Activated naive CD8-positive, alpha-beta T cell treated with anti-CD3 and anti-CD28 coated beads, Interleukin-2, amount 10 ng/mL, durations not matched to agents 7 days and 5 days (primary cell): ENCODE measurements around the gene DLEC1. TPM values are rescaled to one million over a fixed set of nuclear protein-coding genes. Genes with fewer than 3 reads are reported as not detected.

Experiments
- ATAC-seq: fragments of 150-1000 bp; cut with Tn5 transposase; one replicate; pipeline ENCODE4 v1.10.0; 2021; ENCODE audit warnings: low read depth, moderate library complexity
- POLR2A ChIA-PET: fragments of 350-600 bp; sonication (Branson Sonifier 250); formaldehyde crosslinking; loops from one replicate; lab custom pipeline; 2021; ENCODE audit warnings: antibody characterized with exemption; lab: Charles Lee
- DNase-seq: peaks from one replicate; pipeline ENCODE4 v3.0.0; 2021
- H3K27ac Mint-ChIP-seq: one replicate; pipeline ENCODE4 v1.8.0; 2022; ENCODE audit warnings: mild to moderate bottlenecking, mixed read lengths
- H3K27me3 Mint-ChIP-seq: one replicate; pipeline ENCODE4 v1.8.0; 2022; ENCODE audit warnings: mild to moderate bottlenecking, moderate library complexity, mixed read lengths
- H3K36me3 Mint-ChIP-seq: one replicate; pipeline ENCODE4 v1.8.0; 2021; ENCODE audit warnings: mild to moderate bottlenecking, mixed read lengths
- H3K4me1 Mint-ChIP-seq: one replicate; pipeline ENCODE4 v1.8.0; 2021; ENCODE audit warnings: mixed read lengths
- H3K4me3 Mint-ChIP-seq: one replicate; pipeline ENCODE4 v1.8.0; 2022; ENCODE audit warnings: mild to moderate bottlenecking, moderate library complexity, mixed read lengths
- H3K9me3 Mint-ChIP-seq: one replicate; pipeline ENCODE4 v1.8.0; 2021; ENCODE audit warnings: mixed read lengths
- total RNA-seq, 2 experiments: library from RNA; stranded (reverse); gene quantifications; one replicate each; pipeline ENCODE4 v1.2.3, GENCODE V29; 2021

Gene DLEC1
- total RNA-seq, 2 experiments from 2014 or later: 3.2 to 3.7 TPM

DNA sequence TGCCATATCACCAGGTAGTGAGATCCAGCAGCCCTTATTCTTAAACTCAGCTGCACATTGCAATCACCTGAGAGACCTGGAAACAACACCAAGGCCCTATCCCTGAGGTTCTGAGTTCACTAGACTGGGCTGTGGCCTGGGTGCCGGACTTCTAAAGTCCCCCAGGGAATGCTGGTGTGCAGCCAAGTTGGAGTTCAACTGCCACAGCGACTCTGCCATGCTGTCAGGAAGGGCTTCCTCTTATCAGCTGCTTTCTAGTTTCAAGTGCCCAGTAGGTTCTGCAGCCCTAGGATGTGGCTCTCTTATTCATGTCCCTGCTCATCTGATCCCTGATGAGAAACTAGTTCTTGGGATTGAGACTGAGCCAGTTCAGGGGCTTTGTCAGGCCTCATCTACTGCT is 50.2 kb downstream of the DLEC1 start:
- peaks cover 2% of the 10 kb centered on the region for H3K9me3 Mint-ChIP-seq
- H3K4me1 Mint-ChIP-seq: peaks cover 6% of the 10 kb centered on the region
- ATAC-seq: no peak
- H3K27me3 Mint-ChIP-seq: peaks cover 3% of the 10 kb centered on the region
- H3K27ac Mint-ChIP-seq: no peak overlapping the region
- DNase-seq: no peak
- POLR2A ChIA-PET: no interaction called here
- no peak overlapping the region for H3K4me3 Mint-ChIP-seq
- peaks cover 2% of the 10 kb centered on the region for H3K36me3 Mint-ChIP-seq

DNA sequence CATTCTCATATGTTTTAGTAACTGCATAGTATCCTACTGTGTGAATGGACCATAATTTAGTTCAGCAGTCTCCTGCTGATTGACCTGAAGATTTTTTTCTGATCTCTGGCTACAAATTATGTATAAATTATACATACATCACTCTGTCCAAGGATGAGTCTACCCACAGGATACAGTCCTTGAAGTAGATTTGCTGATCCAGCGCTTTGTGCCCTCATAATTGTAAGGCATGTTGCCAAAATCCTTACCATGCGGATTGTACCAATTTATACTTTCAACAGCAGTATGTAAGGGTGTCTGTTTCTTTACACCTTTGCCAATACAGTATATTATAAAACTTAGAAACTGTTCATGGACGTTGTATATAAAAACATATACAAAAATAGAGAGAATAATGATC is 51.4 kb downstream of the DLEC1 start:
- DNase-seq: no peak
- peaks cover 3% of the 10 kb centered on the region for H3K27me3 Mint-ChIP-seq

DNA sequence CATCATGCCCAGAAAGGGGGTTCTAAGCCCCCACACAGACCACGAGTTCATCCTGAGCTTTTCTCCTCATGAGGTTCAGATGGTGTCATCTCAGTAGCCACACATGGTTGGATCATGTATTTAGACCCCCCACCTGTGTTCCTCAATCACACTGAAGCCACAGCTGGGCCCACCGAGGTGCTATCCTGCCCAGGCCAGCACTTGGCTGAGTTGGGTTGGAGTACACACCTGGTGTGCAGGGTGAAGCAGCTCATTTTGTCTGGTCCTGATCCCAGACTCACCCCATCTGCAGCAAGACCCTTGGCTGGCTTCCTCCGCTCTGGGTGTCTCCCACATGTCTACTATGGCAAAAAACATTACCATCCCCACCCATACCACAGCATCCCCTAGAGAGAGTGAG is 56.0 kb downstream of the DLEC1 start:
- Mint-ChIP-seq H3K36me3 (no peaks in the 10 kb centered on the region), H3K27me3 (peaks cover 7% of the 10 kb centered on the region), H3K27ac (no peak overlapping the region), H3K4me3 (no peak overlapping the region), H3K9me3 (no peaks in the 10 kb centered on the region), H3K4me1 (peaks cover 2% of the 10 kb centered on the region)
- ATAC-seq: no peak
- no peak for DNase-seq
- POLR2A ChIA-PET: no interaction called here

More for the DNA sequence above, 51.4 kb downstream of the DLEC1 start:
- H3K27ac Mint-ChIP-seq: no peak overlapping the region
- H3K9me3 Mint-ChIP-seq: no peaks in the 10 kb centered on the region
- H3K4me3 Mint-ChIP-seq: no peak overlapping the region
- H3K36me3 Mint-ChIP-seq: no peaks in the 10 kb centered on the region
- POLR2A ChIA-PET: no interaction called here
- no peak for ATAC-seq
- peaks cover 4% of the 10 kb centered on the region for H3K4me1 Mint-ChIP-seq

DNA sequence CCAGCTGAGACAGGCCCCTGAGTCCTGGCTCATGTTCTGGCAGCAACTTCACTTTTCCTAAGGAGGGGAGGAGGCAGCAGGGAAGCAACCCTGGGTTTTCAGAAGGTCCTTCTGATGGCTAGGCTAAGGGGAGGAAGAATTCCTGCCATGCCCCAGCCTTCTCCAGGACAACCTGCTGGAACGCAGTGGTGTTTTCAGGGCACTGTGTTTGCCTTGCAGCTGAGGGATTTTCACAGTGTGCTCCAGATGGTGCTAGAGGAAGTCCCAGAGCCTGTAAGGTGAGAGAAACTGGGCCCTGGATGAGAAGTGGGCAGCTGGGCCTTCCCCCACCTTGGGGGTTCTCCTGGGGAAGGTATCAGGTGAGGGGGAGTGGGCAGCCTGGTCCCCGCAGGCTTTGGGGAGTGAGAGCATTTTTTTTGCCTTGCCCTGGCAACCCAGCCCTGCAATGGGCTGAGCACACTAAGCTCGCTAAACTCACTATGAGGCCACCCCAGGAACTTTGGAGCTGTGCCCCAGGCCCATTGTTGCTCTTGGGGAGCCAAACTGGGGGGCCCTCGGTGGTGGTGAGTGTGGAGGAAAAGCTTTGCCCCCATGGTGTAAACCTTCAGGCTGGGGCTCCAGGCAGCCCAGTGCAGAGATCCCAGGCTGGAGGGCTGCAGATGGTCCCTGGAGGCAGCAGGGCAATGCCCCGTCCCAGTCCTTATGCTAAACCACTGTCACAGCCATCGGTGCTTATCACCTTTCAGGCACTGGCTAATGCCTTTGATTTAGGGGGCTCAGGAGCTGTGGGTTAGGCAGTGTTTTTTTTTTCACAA is 56.9 kb downstream of the DLEC1 start:
- peaks cover 2% of the 10 kb centered on the region for H3K4me1 Mint-ChIP-seq
- DNase-seq: no peak
- no peaks in the 10 kb centered on the region for H3K9me3 Mint-ChIP-seq
- H3K27ac Mint-ChIP-seq: no peak overlapping the region
- peaks cover 7% of the 10 kb centered on the region for H3K27me3 Mint-ChIP-seq
- H3K36me3 Mint-ChIP-seq: no peaks in the 10 kb centered on the region
- ATAC-seq: no peak
- H3K4me3 Mint-ChIP-seq: no peak overlapping the region
- POLR2A ChIA-PET: no interaction called here

DNA sequence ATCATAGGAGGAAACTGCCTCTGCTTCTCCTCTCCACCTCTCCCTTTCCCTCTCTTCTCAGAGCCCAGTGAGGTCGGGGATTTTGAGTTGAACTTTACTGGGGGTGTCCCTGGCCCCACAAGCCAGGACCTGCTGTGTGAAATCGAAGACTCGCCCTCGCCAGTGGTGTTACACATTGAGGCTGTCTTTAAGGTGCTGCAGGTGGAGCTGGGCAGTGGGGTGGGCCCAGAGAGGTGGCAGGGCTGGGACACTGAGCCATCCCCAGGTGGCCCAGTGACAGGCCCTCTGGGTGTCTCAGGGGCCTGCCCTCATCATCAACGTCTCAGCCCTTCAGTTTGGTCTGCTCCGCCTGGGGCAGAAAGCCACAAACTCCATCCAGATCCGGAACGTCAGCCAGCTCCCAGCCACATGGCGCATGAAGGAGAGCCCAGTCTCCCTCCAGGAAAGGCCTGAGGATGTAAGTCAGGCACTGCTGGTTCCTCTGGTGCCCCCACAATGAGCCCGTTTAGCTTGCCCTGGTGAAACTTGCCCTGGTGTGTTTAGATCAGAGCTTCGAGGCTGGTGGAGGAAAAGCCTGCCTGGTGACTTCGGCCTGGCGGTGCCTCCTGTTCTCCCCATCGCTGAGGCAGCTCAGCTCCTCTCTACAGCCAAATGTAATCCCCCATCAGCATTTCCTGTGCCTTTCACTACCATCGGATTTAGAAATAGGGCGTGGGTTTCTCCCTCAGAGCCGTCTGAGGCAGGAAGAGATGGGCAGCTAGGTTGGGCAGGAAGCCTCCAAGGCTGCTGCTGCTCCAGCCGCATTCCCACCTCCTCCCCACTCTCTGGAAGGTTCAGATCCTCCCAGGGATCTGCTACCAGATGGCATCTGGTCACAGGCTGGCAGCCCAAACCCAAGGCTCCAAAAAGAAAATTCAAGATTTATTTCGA is 58.7 kb downstream of the DLEC1 start:
- H3K9me3 Mint-ChIP-seq: no peaks in the 10 kb centered on the region
- H3K27ac Mint-ChIP-seq: no peak overlapping the region
- ATAC-seq (no peak), DNase-seq (no peak)
- H3K36me3 Mint-ChIP-seq: no peaks in the 10 kb centered on the region
- no peak overlapping the region for H3K4me3 Mint-ChIP-seq
- POLR2A ChIA-PET: no interaction called here
- H3K4me1 Mint-ChIP-seq: peaks cover 2% of the 10 kb centered on the region
- H3K27me3 Mint-ChIP-seq: peaks cover 6% of the 10 kb centered on the region

DNA sequence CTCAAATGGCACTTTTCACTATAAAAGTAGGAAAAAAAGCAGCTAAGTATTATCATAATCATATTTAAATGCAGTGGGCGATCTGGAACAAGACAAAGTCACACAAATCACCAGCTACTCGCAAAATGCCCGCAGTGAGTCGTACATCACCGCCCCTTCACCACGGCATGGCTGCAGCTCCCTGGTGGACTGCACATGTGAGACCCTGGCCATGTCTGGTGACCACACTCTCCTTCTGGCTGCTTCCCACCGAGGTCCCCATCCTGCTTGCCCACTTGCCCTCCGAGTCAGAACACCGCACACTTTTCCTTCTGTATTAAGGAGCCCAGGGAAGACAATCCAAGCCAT is 59.3 kb downstream of the DLEC1 start:
- no peak overlapping the region for H3K27ac Mint-ChIP-seq
- H3K9me3 Mint-ChIP-seq: no peaks in the 10 kb centered on the region
- DNase-seq (no peak), ATAC-seq (no peak)
- peaks cover 2% of the 10 kb centered on the region for H3K4me1 Mint-ChIP-seq
- no peaks in the 10 kb centered on the region for H3K36me3 Mint-ChIP-seq
- no peak overlapping the region for H3K4me3 Mint-ChIP-seq
- H3K27me3 Mint-ChIP-seq: peaks cover 6% of the 10 kb centered on the region
- POLR2A ChIA-PET: no interaction called here

DNA sequence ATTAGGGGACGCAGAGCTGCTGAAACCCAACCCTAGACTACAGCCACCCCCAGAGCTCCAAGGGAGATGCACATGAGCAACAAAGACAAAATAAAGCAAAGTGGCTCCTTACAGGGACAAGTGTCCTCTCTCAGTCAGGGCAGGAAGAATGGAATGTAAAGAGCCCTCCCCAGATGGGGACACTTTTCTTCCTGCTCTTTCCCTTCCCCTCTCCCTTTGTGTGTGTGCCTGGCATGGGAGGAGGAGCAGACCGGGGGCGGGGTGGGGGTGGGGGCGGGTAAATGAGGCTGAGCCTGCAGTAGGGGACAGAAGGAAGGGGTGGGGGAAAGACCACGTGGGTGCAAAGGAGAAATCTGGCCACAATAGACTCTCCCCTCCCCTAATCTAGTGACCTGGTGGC is 60.5 kb downstream of the DLEC1 start:
- H3K27ac Mint-ChIP-seq: no peak overlapping the region
- H3K4me3 Mint-ChIP-seq: no peak overlapping the region
- H3K9me3 Mint-ChIP-seq: no peaks in the 10 kb centered on the region
- peaks cover 2% of the 10 kb centered on the region for H3K4me1 Mint-ChIP-seq
- no peaks in the 10 kb centered on the region for H3K36me3 Mint-ChIP-seq
- H3K27me3 Mint-ChIP-seq: peaks cover 9% of the 10 kb centered on the region
- POLR2A ChIA-PET: no interaction called here
- no peak for DNase-seq
- no peak for ATAC-seq

DNA sequence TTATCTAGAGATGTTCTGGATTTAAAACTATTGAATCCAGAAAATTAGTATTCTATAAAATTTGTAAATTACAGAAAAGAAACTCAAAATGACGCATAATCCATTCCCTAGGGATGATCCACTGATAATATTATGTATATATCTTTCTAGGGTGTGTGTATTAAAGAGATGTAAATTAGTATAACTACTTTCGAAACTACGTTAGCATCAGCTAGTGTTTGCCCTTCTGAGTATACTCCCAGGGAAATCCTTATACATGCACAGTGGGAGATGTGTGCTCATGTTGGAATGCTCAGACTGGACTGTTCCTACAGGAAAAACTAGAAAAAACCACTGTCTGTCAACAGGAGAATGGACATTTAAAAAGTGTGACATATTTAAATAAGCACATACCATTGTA is 61.5 kb downstream of the DLEC1 start:
- peaks cover 2% of the 10 kb centered on the region for H3K4me1 Mint-ChIP-seq
- H3K27me3 Mint-ChIP-seq: peaks cover 15% of the 10 kb centered on the region
- ATAC-seq (no peak), DNase-seq (no peak)
- no peaks in the 10 kb centered on the region for H3K9me3 Mint-ChIP-seq
- POLR2A ChIA-PET: no interaction called here
- no peak overlapping the region for H3K27ac Mint-ChIP-seq
- no peak overlapping the region for H3K4me3 Mint-ChIP-seq
- H3K36me3 Mint-ChIP-seq: no peaks in the 10 kb centered on the region

DNA sequence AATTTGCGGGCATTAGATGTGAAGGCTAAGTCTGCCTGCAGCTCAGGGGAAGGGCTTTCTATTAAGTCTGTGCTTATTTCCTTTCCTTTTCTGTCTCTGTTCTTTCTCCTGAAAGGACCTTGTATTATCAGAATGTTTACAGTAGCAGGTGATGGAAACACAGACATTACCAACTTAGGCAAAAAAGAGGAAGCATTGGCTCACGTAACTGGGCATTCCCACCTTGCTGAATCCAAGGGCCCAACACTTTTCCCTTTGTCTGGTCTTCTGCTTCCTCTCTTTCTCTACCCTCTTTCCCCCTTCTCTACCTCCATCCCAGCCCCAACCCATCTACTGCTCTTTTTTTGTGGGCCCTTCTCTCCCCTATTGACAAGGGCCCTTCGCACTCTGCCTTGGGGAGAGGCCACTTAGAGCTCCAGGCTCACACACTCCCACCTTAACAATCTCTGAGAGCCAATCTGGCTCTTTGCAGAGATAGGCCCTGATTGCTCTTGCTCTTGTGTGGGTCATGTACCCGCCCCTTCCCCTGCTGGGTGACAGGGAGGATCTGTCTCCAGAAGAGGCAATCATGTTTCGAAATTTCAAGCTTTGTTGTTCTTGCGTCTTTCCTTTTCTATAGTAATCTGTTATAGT is 62.9 kb downstream of the DLEC1 start:
- DNase-seq (no peak), ATAC-seq (no peak)
- Mint-ChIP-seq H3K4me1 (peaks cover 2% of the 10 kb centered on the region), H3K27me3 (peaks cover 15% of the 10 kb centered on the region), H3K36me3 (no peaks in the 10 kb centered on the region), H3K27ac (no peak overlapping the region), H3K4me3 (no peak overlapping the region), H3K9me3 (peaks cover 2% of the 10 kb centered on the region)
- POLR2A ChIA-PET: no interaction called here

DNA sequence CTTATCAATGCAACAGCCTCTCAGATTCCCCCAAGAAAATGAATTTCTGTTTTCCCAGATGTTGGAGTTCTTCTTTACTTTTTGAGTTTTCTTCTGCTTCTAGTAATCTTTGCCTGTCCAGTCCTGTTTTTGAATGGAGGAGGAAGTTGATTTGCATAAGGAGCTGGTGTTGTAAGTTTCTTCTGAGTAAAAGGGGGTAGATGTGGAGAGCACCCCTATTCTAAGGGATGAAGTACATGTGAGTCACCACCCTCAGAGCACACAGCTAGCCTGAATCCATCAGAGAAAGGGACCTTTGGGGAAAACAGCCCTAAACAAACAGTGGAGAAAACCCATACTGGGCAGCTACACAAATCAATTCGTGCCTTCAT is 63.4 kb downstream of the DLEC1 start:
- ATAC-seq (no peak), DNase-seq (no peak)
- Mint-ChIP-seq H3K27me3 (peaks cover 15% of the 10 kb centered on the region), H3K4me1 (peaks cover 2% of the 10 kb centered on the region), H3K4me3 (no peak overlapping the region), H3K27ac (no peak overlapping the region), H3K36me3 (no peaks in the 10 kb centered on the region), H3K9me3 (peaks cover 2% of the 10 kb centered on the region)
- POLR2A ChIA-PET: no interaction called here

DNA sequence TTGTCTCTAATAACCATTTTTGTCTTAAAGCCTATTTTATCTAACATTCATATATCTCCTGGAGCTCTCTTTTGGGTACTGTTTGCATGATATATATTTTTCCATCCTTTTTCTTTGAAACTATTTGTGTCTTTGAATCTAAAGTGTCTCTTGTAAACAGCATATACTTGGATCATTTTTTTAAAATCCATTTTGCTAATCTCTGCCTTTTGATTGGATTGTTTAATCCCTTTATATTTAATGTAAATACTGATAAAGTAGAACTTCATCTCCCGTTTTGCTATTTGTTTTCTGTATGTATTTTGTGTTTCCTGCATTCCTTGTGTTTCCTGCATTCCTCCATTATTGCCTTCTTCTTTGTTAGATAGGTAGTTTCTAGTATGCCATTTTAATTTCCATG is 66.5 kb downstream of the DLEC1 start:
- H3K4me1 Mint-ChIP-seq: no peaks in the 10 kb centered on the region

DNA sequence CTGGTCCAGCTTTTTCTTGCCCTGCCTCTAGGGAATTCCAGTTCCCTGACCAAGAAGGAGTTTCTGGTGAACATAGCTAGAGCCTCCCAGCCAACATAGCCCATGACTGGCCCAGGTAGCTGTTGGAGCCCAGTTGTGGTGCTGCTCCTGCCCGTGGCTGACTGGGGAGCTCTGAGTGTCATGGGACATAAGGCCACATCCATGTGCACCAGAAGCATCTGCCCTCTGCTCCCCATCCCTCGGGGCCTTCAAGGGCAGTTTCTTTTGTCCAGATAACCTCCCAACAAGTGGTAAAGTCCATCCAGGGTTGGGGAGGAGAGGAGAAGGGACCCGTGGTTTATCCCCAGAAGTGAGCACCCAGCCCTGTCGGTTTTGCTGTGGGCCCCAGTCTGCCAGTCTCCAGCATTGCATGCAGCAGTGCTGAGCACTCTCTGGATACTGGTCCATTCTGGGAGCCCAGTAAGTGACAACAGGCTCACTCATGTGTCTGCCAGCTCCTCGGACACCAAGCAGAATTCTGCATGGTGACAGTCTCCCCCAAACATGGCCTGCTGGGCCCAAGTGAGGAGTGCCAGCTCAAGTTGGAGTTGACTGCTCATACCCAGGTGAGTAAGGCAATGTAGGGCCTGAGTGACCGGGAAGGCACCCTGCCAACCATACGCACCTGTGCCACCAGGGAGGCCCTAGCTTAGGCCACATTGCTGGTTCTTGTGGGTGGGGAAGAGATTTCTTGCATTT is 69.1 kb downstream of the DLEC1 start:
- Mint-ChIP-seq H3K4me1 (no peaks in the 10 kb centered on the region), H3K27ac (no peak overlapping the region), H3K27me3 (peaks cover 9% of the 10 kb centered on the region), H3K4me3 (no peak overlapping the region), H3K36me3 (no peaks in the 10 kb centered on the region), H3K9me3 (peaks cover 2% of the 10 kb centered on the region)
- POLR2A ChIA-PET: no interaction called here
- ATAC-seq (no peak), DNase-seq (no peak)

More for the DNA sequence above, 66.5 kb downstream of the DLEC1 start:
- Mint-ChIP-seq H3K27me3 (peaks cover 11% of the 10 kb centered on the region), H3K36me3 (no peaks in the 10 kb centered on the region), H3K27ac (no peak overlapping the region), H3K9me3 (peaks cover 2% of the 10 kb centered on the region), H3K4me3 (no peak overlapping the region)
- no peak for ATAC-seq
- no peak for DNase-seq
- POLR2A ChIA-PET: no interaction called here
